Measurements from ENCODE around the gene STING1. TPM values are rescaled to one million over a fixed set of nuclear protein-coding genes. Genes with fewer than 3 reads are reported as not detected.
A peak's percentile ranks its signal among the peaks of the same experiment; 100 is the strongest.

STING1 gene
- total RNA-seq, 2 donors from 2014 or later: 0.20 TPM; not detected in 1

- Mint-ChIP-seq H3K27ac (peak overlapping the region; percentile 76), H3K9me3 (no peaks in the 10 kb centered on the region), H3K4me1 (peaks cover 25% of the 10 kb centered on the region), H3K4me3 (no peak overlapping the region), H3K27me3 (ENCODE audit: insufficient read depth) (no peaks in the 10 kb centered on the region), H3K36me3 (ENCODE audit: low read depth) (no peaks in the 10 kb centered on the region)
- peaks cover 7% of the 10 kb centered on the region for H3K4me1 ChIP-seq (ENCODE audit: control insufficient read depth, insufficient read depth, low read length)
- H3K27ac ChIP-seq (ENCODE audit: low read depth, low read length): peak overlapping the region; percentile 40
- H3K4me3 ChIP-seq (ENCODE audit: low read length): no peak overlapping the region
- TF ChIP-seq CTCF (conservative IDR thresholded peaks at IDR 0.05): no peak
- H3K27me3 ChIP-seq (ENCODE audit: control insufficient read depth, insufficient read depth, low read length, poor library complexity, severe bottlenecking): no peaks in the 10 kb centered on the region
- peak; percentile 56 for DNase-seq
- 96% methylated on average over 2 of the region's 2 CpGs; no CpG with 5 or more reads in 1 of the 2 experiments for WGBS, 2 experiments (ENCODE audit: insufficient coverage in 1 of 2, insufficient read length in 1 of 2)
- no peaks in the 10 kb centered on the region for H3K36me3 ChIP-seq (ENCODE audit: control insufficient read depth, insufficient read depth, low read length)
- H3K9ac ChIP-seq (ENCODE audit: extremely low read depth, low read length, poor library complexity, severe bottlenecking): no peak overlapping the region
- H3K9me3 ChIP-seq (ENCODE audit: control insufficient read depth, low read length): no peaks in the 10 kb centered on the region
These were observed 9.0 kb downstream of the STING1 start for GRCh38 chr5:139473565-139473964.

GRCh38 chr5:139473105-139473504, 9.5 kb downstream of the STING1 start:
- 32 to 57% methylated on average over 4 to 8 of the region's 8 CpGs for WGBS, 2 experiments (ENCODE audit: insufficient coverage in 1 of 2, insufficient read length in 1 of 2)
- Mint-ChIP-seq H3K4me1 (peaks cover 23% of the 10 kb centered on the region), H3K27me3 (ENCODE audit: insufficient read depth) (no peaks in the 10 kb centered on the region), H3K4me3 (no peak overlapping the region), H3K36me3 (ENCODE audit: low read depth) (no peaks in the 10 kb centered on the region), H3K9me3 (no peaks in the 10 kb centered on the region), H3K27ac (peak overlapping the region; percentile 76)
- H3K27ac ChIP-seq (ENCODE audit: low read depth, low read length): peak overlapping the region; percentile 40
- no peak overlapping the region for H3K4me3 ChIP-seq (ENCODE audit: low read length)
- no peaks in the 10 kb centered on the region for H3K9me3 ChIP-seq (ENCODE audit: control insufficient read depth, low read length)
- H3K27me3 ChIP-seq (ENCODE audit: control insufficient read depth, insufficient read depth, low read length, poor library complexity, severe bottlenecking): no peaks in the 10 kb centered on the region
- no peak overlapping the region for H3K9ac ChIP-seq (ENCODE audit: extremely low read depth, low read length, poor library complexity, severe bottlenecking)
- H3K4me1 ChIP-seq (ENCODE audit: control insufficient read depth, insufficient read depth, low read length): peaks cover 7% of the 10 kb centered on the region
- DNase-seq: peak; percentile 91
- no peak for TF ChIP-seq CTCF (conservative IDR thresholded peaks at IDR 0.05)
- no peaks in the 10 kb centered on the region for H3K36me3 ChIP-seq (ENCODE audit: control insufficient read depth, insufficient read depth, low read length)

DNA sequence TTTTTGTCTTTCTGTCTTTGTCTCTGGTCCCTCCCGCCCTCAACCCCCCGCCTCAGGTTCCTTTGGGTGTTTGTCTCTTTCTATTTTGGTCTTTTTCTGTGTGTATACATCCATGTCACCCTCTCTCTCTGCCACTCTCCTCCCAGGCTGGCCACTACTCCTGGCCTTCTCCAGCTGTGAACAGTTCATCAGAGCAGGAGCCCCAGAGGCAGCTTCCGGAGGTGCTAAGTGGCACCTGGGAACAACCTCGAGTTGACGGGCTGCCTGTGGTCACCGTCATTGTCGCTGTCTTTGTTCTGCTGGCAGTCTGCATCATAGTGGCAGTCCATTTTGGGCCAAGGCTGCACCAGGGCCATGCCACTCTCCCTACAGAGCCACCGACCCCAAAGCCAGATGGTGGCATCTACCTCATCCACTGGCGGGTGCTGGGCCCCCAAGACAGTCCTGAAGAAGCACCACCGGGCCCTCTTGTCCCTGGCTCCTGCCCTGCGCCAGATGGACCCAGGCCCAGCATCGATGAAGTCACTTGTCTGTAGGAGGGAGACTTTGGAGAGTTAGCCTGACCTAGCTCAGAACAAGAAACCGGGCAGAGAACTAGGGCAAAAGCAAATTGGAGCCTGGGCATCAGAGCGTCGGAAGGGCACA, 10.1 kb downstream of the STING1 start:
- H3K9ac ChIP-seq (ENCODE audit: extremely low read depth, low read length, poor library complexity, severe bottlenecking): no peak overlapping the region
- no peaks in the 10 kb centered on the region for H3K9me3 ChIP-seq (ENCODE audit: control insufficient read depth, low read length)
- no peak for TF ChIP-seq CTCF (conservative IDR thresholded peaks at IDR 0.05)
- H3K27me3 ChIP-seq (ENCODE audit: control insufficient read depth, insufficient read depth, low read length, poor library complexity, severe bottlenecking): no peaks in the 10 kb centered on the region
- Mint-ChIP-seq H3K4me3 (no peak overlapping the region), H3K9me3 (no peaks in the 10 kb centered on the region), H3K27me3 (ENCODE audit: insufficient read depth) (no peaks in the 10 kb centered on the region), H3K27ac (peak overlapping the region; percentile 76), H3K4me1 (peaks cover 23% of the 10 kb centered on the region), H3K36me3 (ENCODE audit: low read depth) (no peaks in the 10 kb centered on the region)
- DNase-seq: peak; percentile 79
- peaks cover 7% of the 10 kb centered on the region for H3K4me1 ChIP-seq (ENCODE audit: control insufficient read depth, insufficient read depth, low read length)
- 74 to 78% methylated on average over 8 to 14 of the region's 15 CpGs for WGBS, 2 experiments (ENCODE audit: insufficient coverage in 1 of 2, insufficient read length in 1 of 2)
- H3K36me3 ChIP-seq (ENCODE audit: control insufficient read depth, insufficient read depth, low read length): no peaks in the 10 kb centered on the region
- H3K4me3 ChIP-seq (ENCODE audit: low read length): no peak overlapping the region
- H3K27ac ChIP-seq (ENCODE audit: low read depth, low read length): peak overlapping the region; percentile 36

Measured in endodermal cell (in vitro differentiated cells).